HL-60/S4 treated with phorbol 12-myristate 13-acetate at 8.2 ng/mL for 4 days and 3 days (cell line): ENCODE results near the gene SYNPO2L.
"Not testable (repeated sequence)": the region's sequence is repeated elsewhere in the genome, so short reads cannot be mapped to it uniquely, and the experiment has no call there.

Experiments
- in situ Hi-C: fragments of 300-500 bp; cut with MboI; formaldehyde crosslinking; loops from 2 replicates; pipeline ENCODE4 v1.15.0; 2022; ENCODE audit warnings: low sequenced_read_pairs

The SYNPO2L gene

GRCh38 chr10:73620974-73621373 lies 34.9 kb downstream of the SYNPO2L start:
- in situ Hi-C loops, result not testable (repeated sequence)

GRCh38 chr10:73617143-73617542 lies 38.7 kb downstream of the SYNPO2L start:
- in situ Hi-C loops, result not testable (repeated sequence)

GRCh38 chr10:73614720-73615119 lies 41.1 kb downstream of the SYNPO2L start:
- in situ Hi-C loops, result no loop called here

- in situ Hi-C loops, result no loop called here
Observed at GRCh38 chr10:73609116-73609515, 46.7 kb downstream of the SYNPO2L start.

GRCh38 chr10:73601486-73601921 lies 54.3 kb downstream of the SYNPO2L start:
- in situ Hi-C loops, result no loop called here

GRCh38 chr10:73597346-73597745 lies 58.5 kb downstream of the SYNPO2L start:
- in situ Hi-C loops, result no loop called here
